Measurements from ENCODE around the gene UGGT1.

UGGT1 gene

DNA sequence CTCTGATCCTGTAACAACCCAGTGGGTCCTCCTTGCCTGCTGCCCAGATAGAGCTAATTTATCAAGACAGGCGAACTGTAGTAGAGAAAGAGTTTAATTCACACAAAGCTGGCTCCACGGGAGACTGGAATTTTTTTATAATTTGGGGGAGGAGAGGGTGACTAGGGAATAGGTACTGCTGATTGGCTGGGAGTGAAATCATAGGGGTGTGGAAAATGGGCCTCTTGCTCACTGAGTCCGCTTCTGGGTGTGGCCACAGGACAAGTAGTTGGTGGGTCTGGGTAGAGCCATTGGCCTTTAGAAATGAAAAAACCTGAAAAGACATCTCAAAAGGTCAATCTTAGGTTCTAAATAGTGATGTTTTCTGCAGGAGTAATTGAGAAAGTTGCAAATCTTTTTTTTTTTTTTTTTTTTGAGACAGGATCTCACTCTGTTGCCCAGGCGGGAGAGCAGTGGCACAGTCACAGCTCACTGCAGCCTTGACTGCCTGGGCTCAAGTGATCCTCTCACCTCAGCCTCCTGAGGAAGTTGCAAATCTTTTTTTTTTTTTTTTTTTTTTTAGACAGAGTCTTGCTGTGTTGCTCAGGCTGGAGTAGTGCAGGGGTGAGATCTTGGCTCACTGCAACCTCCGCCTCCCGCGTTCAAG, 14.4 kb upstream of the UGGT1 start:
- Mint-ChIP-seq H3K27me3 (ENCODE audit: low read depth, poor library complexity) (peaks cover 11% of the 10 kb centered on the region), H3K27ac (no peak overlapping the region), H3K4me1 (no peaks in the 10 kb centered on the region), H3K9me3 (peaks cover 8% of the 10 kb centered on the region), H3K4me3 (no peak overlapping the region), H3K36me3 (ENCODE audit: low read depth) (no peaks in the 10 kb centered on the region)
- no peak for TF ChIP-seq CTCF (IDR thresholded peaks at IDR 0.05)
- no peak for DNase-seq

DNA sequence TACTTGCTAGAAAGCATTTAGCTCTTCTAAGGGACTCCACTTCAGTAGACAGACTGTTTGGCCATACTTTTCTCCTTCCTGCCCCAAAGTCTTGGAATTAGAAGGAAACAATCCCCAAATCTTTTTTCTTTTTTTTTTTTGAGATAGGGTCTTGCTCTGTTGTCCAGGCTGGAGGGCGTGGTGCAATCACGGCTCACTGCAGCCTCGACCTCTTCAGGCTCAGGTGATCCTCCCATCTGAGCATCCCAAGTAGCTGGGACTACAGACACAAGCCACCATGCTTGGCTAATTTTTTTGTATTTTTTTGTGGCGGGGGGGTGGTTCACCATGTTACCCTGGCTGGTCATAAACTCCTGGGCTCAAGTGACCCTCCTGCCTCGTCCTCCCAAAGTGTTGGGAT, 6.2 kb upstream of the UGGT1 start:
- no peak for TF ChIP-seq CTCF (IDR thresholded peaks at IDR 0.05)
- Mint-ChIP-seq H3K4me3 (no peak overlapping the region), H3K36me3 (ENCODE audit: low read depth) (no peaks in the 10 kb centered on the region), H3K27ac (no peak overlapping the region), H3K4me1 (peaks cover 8% of the 10 kb centered on the region), H3K27me3 (ENCODE audit: low read depth, poor library complexity) (peaks cover 19% of the 10 kb centered on the region), H3K9me3 (peaks cover 10% of the 10 kb centered on the region)
- no peak for DNase-seq

GRCh38 chr2:128086244-128086643, 4.8 kb upstream of the UGGT1 start:
- H3K9me3 Mint-ChIP-seq, result peaks cover 7% of the 10 kb centered on the region

GRCh38 chr2:128090575-128090944, 440 bp upstream of the UGGT1 start:
- no peak for TF ChIP-seq CTCF (IDR thresholded peaks at IDR 0.05)
- H3K27me3 Mint-ChIP-seq (ENCODE audit: low read depth, poor library complexity), result peaks cover 3% of the 10 kb centered on the region
- H3K9me3 Mint-ChIP-seq, result no peaks in the 10 kb centered on the region
- DNase-seq, result no peak
- peak overlapping the region; percentile 96 for H3K4me3 Mint-ChIP-seq
- H3K4me1 Mint-ChIP-seq, result peaks cover 44% of the 10 kb centered on the region
- peak overlapping the region; percentile 95 for H3K27ac Mint-ChIP-seq
- no peaks in the 10 kb centered on the region for H3K36me3 Mint-ChIP-seq (ENCODE audit: low read depth)

More at GRCh38 chr2:128086244-128086643, 4.8 kb upstream of the UGGT1 start:
- TF ChIP-seq CTCF (IDR thresholded peaks at IDR 0.05), result no peak
- DNase-seq, result no peak
- Mint-ChIP-seq H3K27me3 (ENCODE audit: low read depth, poor library complexity) (peaks cover 19% of the 10 kb centered on the region), H3K4me3 (no peak overlapping the region), H3K36me3 (ENCODE audit: low read depth) (no peaks in the 10 kb centered on the region), H3K4me1 (peaks cover 16% of the 10 kb centered on the region), H3K27ac (no peak overlapping the region)

DNA sequence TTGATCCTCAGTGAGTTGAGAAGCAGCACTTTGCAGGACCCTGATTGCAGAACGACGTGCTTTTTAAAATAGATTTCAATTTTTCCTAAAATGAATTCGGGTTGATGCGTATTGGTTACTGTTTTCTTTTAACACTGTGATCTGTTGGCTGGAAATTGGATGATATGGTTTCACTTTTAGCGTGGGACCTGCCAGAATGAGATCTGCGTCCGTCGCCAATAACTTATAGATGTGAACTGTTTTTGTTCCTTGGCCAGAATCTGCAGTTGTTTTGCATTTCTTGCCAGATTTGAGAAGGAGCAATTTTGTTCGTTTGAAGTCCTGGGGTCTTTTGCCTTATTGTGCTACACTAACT, 703 bp downstream of the UGGT1 start:
- Mint-ChIP-seq H3K4me1 (peaks cover 44% of the 10 kb centered on the region), H3K27me3 (ENCODE audit: low read depth, poor library complexity) (peaks cover 3% of the 10 kb centered on the region), H3K27ac (peak overlapping the region; percentile 95), H3K4me3 (peak overlapping the region; percentile 96), H3K9me3 (no peaks in the 10 kb centered on the region), H3K36me3 (ENCODE audit: low read depth) (no peaks in the 10 kb centered on the region)
- no peak for DNase-seq
- no peak for TF ChIP-seq CTCF (IDR thresholded peaks at IDR 0.05)

DNA sequence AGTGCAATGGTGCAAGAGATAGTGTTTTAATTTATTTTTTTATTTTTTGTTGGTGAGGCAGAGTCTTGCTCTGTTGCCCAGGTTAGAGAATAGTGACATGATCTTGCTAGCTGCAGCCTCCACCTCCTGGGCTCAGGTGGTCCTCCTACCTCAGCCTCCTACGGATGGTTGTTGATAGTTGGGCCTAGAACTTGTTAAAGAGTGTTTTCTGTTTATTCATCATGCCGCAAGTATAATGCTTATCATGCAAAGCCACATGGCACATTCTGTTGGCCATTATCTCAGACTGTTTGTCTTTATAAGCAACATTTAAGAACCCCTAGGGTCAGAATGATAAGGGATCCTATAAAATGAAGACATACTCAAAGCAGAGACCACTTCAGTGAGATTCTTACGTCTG, 1.7 kb downstream of the UGGT1 start:
- no peak for TF ChIP-seq CTCF (IDR thresholded peaks at IDR 0.05)
- Mint-ChIP-seq H3K4me1 (peaks cover 44% of the 10 kb centered on the region), H3K36me3 (ENCODE audit: low read depth) (peaks cover 5% of the 10 kb centered on the region), H3K27me3 (ENCODE audit: low read depth, poor library complexity) (no peaks in the 10 kb centered on the region), H3K9me3 (no peaks in the 10 kb centered on the region), H3K4me3 (peak overlapping the region; percentile 96), H3K27ac (no peak overlapping the region)
- DNase-seq, result no peak
